Peyer's patch (tissue), 4 donors: ENCODE data around the gene DISC1.

Experiments
- CTCF ChIP-seq, 6 experiments: fragments of 450-650 bp in 4 of 6; fragments of 200-600 bp in 2 of 6; sonication (generic) in 1 of 6; IDR thresholded peaks; one replicate each; pipeline ENCODE4 v1.5.1; 2017 to 2019; ENCODE audit warnings: antibody characterized with exemption in 6 of 6, mild to moderate bottlenecking in 3 of 6, moderate library complexity in 1 of 6
- POLR2A ChIP-seq, 2 donors: fragments of 450-650 bp; IDR thresholded peaks; one replicate each; pipeline ENCODE4 v1.5.1; 2017; ENCODE audit warnings: antibody characterized with exemption in 2 of 2, mild to moderate bottlenecking in 2 of 2, moderate library complexity in 2 of 2

GRCh38 chr1:231921646-231922345 is 295.2 kb downstream of the DISC1 start:
- TF ChIP-seq CTCF (IDR thresholded peaks at IDR 0.05) (no peak), POLR2A (IDR thresholded peaks at IDR 0.05) (no peak)
